IMR-90 (cell line): ENCODE data around the gene RNU5D-1. TPM values are rescaled to one million over a fixed set of nuclear protein-coding genes. Genes with fewer than 3 reads are reported as not detected.

Source experiments
- ATAC-seq: fragments of 200-7000 bp; cut with Tn5 transposase; 2 replicates; pipeline ENCODE4 v1.9.1; 2020; ENCODE audit warnings: low read depth, mild to moderate bottlenecking, moderate library complexity
- BruUV-seq: library from RNA; stranded (reverse); fragments of 400-500 nt; replicated peaks from 2 replicates; lab custom pipeline; 2021; lab: Mats Ljungman, UMichigan
- CTCF ChIA-PET: fragments of 300-600 bp; formaldehyde crosslinking; extraction: SDS; loops from one replicate; lab custom pipeline; 2021; ENCODE audit warnings: antibody characterized with exemption; lab: Yijun Ruan, JAX
- POLR2A ChIA-PET: fragments of 300-600 bp; sonication (Branson Sonifier 250); formaldehyde crosslinking; loops from one replicate; lab custom pipeline; 2022; ENCODE audit warnings: antibody characterized with exemption; ENCODE audit not compliant: unreplicated experiment; lab: Charles Lee
- DNase-seq: peaks from one replicate; pipeline ENCODE4 v3.0.0; 2013
- H2AFZ ChIP-seq: replicated peaks from 2 replicates; pipeline ENCODE3; 2013; ENCODE audit warnings: low read length, mild to moderate bottlenecking; ENCODE audit not compliant: poor library complexity
- H2AK5ac ChIP-seq: 2 replicates; pipeline ENCODE4 v1.6.1; 2013; ENCODE audit warnings: low read depth, low read length, inconsistent platforms
- H2AK9ac ChIP-seq: replicated peaks from 2 replicates; pipeline ENCODE3; 2013; ENCODE audit warnings: mild to moderate bottlenecking, low read depth, low read length, moderate library complexity; ENCODE audit not compliant: poor library complexity
- H2BK120ac ChIP-seq: 2 replicates; pipeline ENCODE4 v1.6.1; 2013; ENCODE audit warnings: low read depth, low read length, inconsistent platforms
- H2BK15ac ChIP-seq: 3 replicates; pipeline ENCODE4 v1.6.1; 2013; ENCODE audit warnings: low read depth, low read length, inconsistent platforms
- H2BK20ac ChIP-seq: 2 replicates; pipeline ENCODE4 v1.6.1; 2013; ENCODE audit warnings: low read depth, mild to moderate bottlenecking, inconsistent platforms, low read length, moderate library complexity
- H2BK5ac ChIP-seq: 2 replicates; pipeline ENCODE4 v1.6.1; 2013; ENCODE audit warnings: mild to moderate bottlenecking, low read depth, low read length, inconsistent platforms; ENCODE audit not compliant: poor library complexity, severe bottlenecking
- H3K14ac ChIP-seq: replicated peaks from 2 replicates; pipeline ENCODE4 v1.6.1; 2013; ENCODE audit warnings: low read depth, low read length, inconsistent platforms
- H3K18ac ChIP-seq: 2 replicates; pipeline ENCODE4 v1.6.1; 2013; ENCODE audit warnings: low read depth, low read length, control low read depth
- H3K23ac ChIP-seq: 2 replicates; pipeline ENCODE4 v1.6.1; 2013; ENCODE audit warnings: low read depth, low read length, inconsistent platforms
- H3K27ac ChIP-seq: 2 replicates; pipeline ENCODE4 v1.5.1; 2013; ENCODE audit warnings: mild to moderate bottlenecking, control low read depth, low read length; ENCODE audit not compliant: insufficient read depth
- H3K27me3 ChIP-seq: 2 replicates; pipeline ENCODE4 v1.6.1; 2013; ENCODE audit warnings: low read length; ENCODE audit not compliant: control insufficient read depth, insufficient read depth
- H3K36me3 ChIP-seq: 2 replicates; pipeline ENCODE4 v1.6.1; 2013; ENCODE audit warnings: low read length, mixed read lengths; ENCODE audit not compliant: control insufficient read depth, insufficient read depth
- H3K4ac ChIP-seq: 2 replicates; pipeline ENCODE4 v1.6.1; 2013; ENCODE audit warnings: low read depth, low read length, inconsistent platforms
- H3K4me1 ChIP-seq: 2 replicates; pipeline ENCODE4 v1.6.1; 2013; ENCODE audit warnings: low read length, mixed read lengths; ENCODE audit not compliant: control insufficient read depth, insufficient read depth
- H3K4me2 ChIP-seq: 2 replicates; pipeline ENCODE4 v1.6.1; 2013; ENCODE audit warnings: low read depth, mild to moderate bottlenecking, control low read depth, low read length, moderate library complexity
- H3K4me3 ChIP-seq: 2 replicates; pipeline ENCODE4 v1.5.1; 2013; ENCODE audit warnings: low read depth, mild to moderate bottlenecking, control low read depth, low read length, moderate library complexity; ENCODE audit not compliant: insufficient read depth
- H3K56ac ChIP-seq: 2 replicates; pipeline ENCODE4 v1.6.1; 2013; ENCODE audit warnings: low read length, inconsistent platforms; ENCODE audit not compliant: insufficient read depth; ENCODE audit errors: extremely low read depth
- H3K79me1 ChIP-seq, 2 experiments: 2 replicates each; pipeline ENCODE4 v1.6.1; 2013; ENCODE audit warnings: low read length in 2 of 2, inconsistent platforms in 1 of 2, low read depth in 1 of 2
- H3K9ac ChIP-seq: 2 replicates; pipeline ENCODE4 v1.6.1; 2013; ENCODE audit warnings: low read depth, low read length, control low read depth
- H3K9me1 ChIP-seq: 2 replicates; pipeline ENCODE4 v1.6.1; 2013; ENCODE audit warnings: low read length, inconsistent platforms; ENCODE audit not compliant: insufficient read depth
- H3K9me3 ChIP-seq: 2 replicates; pipeline ENCODE4 v1.6.1; 2013; ENCODE audit warnings: low read length; ENCODE audit not compliant: control insufficient read depth, insufficient read depth
- H4K20me1 ChIP-seq: 2 replicates; pipeline ENCODE4 v1.6.1; 2013; ENCODE audit warnings: low read length, inconsistent platforms; ENCODE audit not compliant: insufficient read depth
- H4K5ac ChIP-seq: 2 replicates; pipeline ENCODE4 v1.6.1; 2013; ENCODE audit warnings: mild to moderate bottlenecking, low read depth, low read length, control low read depth
- H4K8ac ChIP-seq, 2 experiments: 2 replicates each; pipeline ENCODE4 v1.6.1; 2013; ENCODE audit warnings: low read depth in 2 of 2, low read length in 2 of 2, control low read depth in 1 of 2, inconsistent platforms in 1 of 2
- H4K91ac ChIP-seq: 2 replicates; pipeline ENCODE4 v1.6.1; 2013; ENCODE audit warnings: low read depth, low read length, inconsistent platforms; ENCODE audit not compliant: insufficient read depth
- BHLHE40 ChIP-seq: fragments of 150-350 bp; IDR thresholded peaks from 2 replicates; pipeline ENCODE4 v1.6.1; 2016; ENCODE audit warnings: mild to moderate bottlenecking, low read depth, low read length
- ELK1 ChIP-seq: fragments of 150-350 bp; IDR thresholded peaks from 2 replicates; pipeline ENCODE4 v1.6.1; 2016; ENCODE audit warnings: low read depth, mild to moderate bottlenecking, low read length, moderate library complexity, borderline replicate concordance
- MAZ ChIP-seq: IDR thresholded peaks from 2 replicates; pipeline ENCODE4 v1.6.1; 2012; ENCODE audit warnings: low read depth, mild to moderate bottlenecking, low read length, improper control_type of control experiment, moderate library complexity, borderline replicate concordance
- SMC3 ChIP-seq: fragments of 150-350 bp; IDR thresholded peaks from 2 replicates; pipeline ENCODE4 v1.6.1; 2016; ENCODE audit warnings: low read depth, mild to moderate bottlenecking, antibody characterized with exemption, low read length, moderate library complexity
- WGBS, 2 experiments: methylation state at CpG; one replicate each; pipeline versions ENCODE4 v1.1.5 to v1.1.7; 2013; ENCODE audit warnings: missing lambda C conversion rate in 2 of 2; ENCODE audit not compliant: insufficient read length in 1 of 2; ENCODE audit errors: extremely low coverage in 2 of 2; 5-methylcytosine and 5-hydroxymethylcytosine counted together
- dilution Hi-C: fragments of 300-500 bp; cut with HindIII; formaldehyde crosslinking; loops from one replicate; pipeline ENCODE4 v1.14.3; 2018; ENCODE audit warnings: low sequenced_read_pairs; ENCODE audit not compliant: unreplicated experiment
- in situ Hi-C: fragments of 300-500 bp; cut with MboI; formaldehyde crosslinking; loops from 3 replicates; pipeline ENCODE4 v1.14.3; 2019; ENCODE audit warnings: low sequenced_read_pairs, inconsistent platforms, mixed read lengths
- intact Hi-C: fragments of 100-400 bp; cut with micrococcal nuclease; formaldehyde crosslinking; loops from 2 replicates; pipeline ENCODE4 v1.10.0; 2022
- polyA plus RNA-seq, 3 experiments: library from polyadenylated mRNA; depleted of rRNA; stranded (reverse); fragments of >200 nt; gene quantifications; 2 replicates each; pipeline ENCODE4 v1.2.3, GENCODE V29; 2012; ENCODE audit warnings: low replicate concordance in 1 of 3
- total RNA-seq: library from RNA; depleted of rRNA; stranded (reverse); fragments of >200 nt; gene quantifications from 2 replicates; pipeline ENCODE4 v1.2.3, GENCODE V29; 2012

RNU5D-1 gene
- total and polyA plus RNA-seq, 2 of the 4 experiments (the other 2 are of a cell fraction) = not detected

GRCh38 chr1:44780583-44781121 lies 49.7 kb upstream of the RNU5D-1 start:
- Histone ChIP-seq H2BK20ac (no peak overlapping the region), H2BK120ac (no peak overlapping the region), H3K18ac (no peak overlapping the region), H3K9me3 (no peaks in the 10 kb centered on the region), H2AFZ (no peak overlapping the region), H3K9ac (no peak overlapping the region), H3K4me1 (peaks cover 17% of the 10 kb centered on the region), H3K27me3 (no peaks in the 10 kb centered on the region; the same call in 1 of the 2 replicates), H3K14ac (no peak overlapping the region), H3K4me2 (no peak overlapping the region), H3K56ac (no peak overlapping the region), H3K4ac (no peak overlapping the region), H2BK15ac (no peak overlapping the region), H3K36me3 (peaks cover 44% of the 10 kb centered on the region), H3K9me1 (peaks cover 19% of the 10 kb centered on the region), H3K27ac (no peak overlapping the region), H3K23ac (no peak overlapping the region), H4K91ac (no peak overlapping the region), H2AK5ac (no peak overlapping the region), H3K4me3 (no peak overlapping the region), H4K5ac (no peak overlapping the region), H2AK9ac (no peak overlapping the region), H2BK5ac (no peak overlapping the region), H4K20me1 (peaks cover 51% of the 10 kb centered on the region), H4K8ac (no peak overlapping the region), H3K79me1 (peaks cover 13 to 53% of the 10 kb centered on the region in 2 experiments; a peak in 3 of 4 replicates)
- CTCF ChIA-PET = interaction anchor here (0.7 to 0.8 kb wide), 2 partner anchors 13 to 20 kb away, joined by 3 read pairs; partner anchors contain the start of gene PLK3
- in situ Hi-C loops (no loop called here), dilution Hi-C loops (no loop called here), intact Hi-C loops (no loop called here)
- TF ChIP-seq MAZ (no peak), SMC3 (no peak), BHLHE40 (no peak), ELK1 (no peak)
- no peak for DNase-seq
- BruUV-seq = no TSS peak
- POLR2A ChIA-PET = interaction anchor here (0.6 to 1.0 kb wide), 2 partner anchors 49 to 51 kb away, joined by 3 to 4 read pairs; no protein-coding TSS in a partner anchor
- WGBS, 2 experiments = 97 to 100% methylated on average over 2 to 6 of the region's 14 CpGs
- ATAC-seq = no peak
